GM18520 (cell line): ENCODE results near the gene CCDC81.
"Not testable (repeated sequence)": the region's sequence is repeated elsewhere in the genome, so short reads cannot be mapped to it uniquely, and the experiment has no call there.

ENCODE experiments used
- ATAC-seq: cut with Tn5 transposase; IDR thresholded peaks from one replicate; pipeline ENCODE4 v1.9.1; 2021; ENCODE audit not compliant: unreplicated experiment

Gene CCDC81

GRCh38 chr11:86374586-86374985 lies at the start of gene CCDC81:
CCDC81 (plus strand) TSS chr11:86374887; CDS start chr11:86375164, 277 bp downstream.
- ATAC-seq, result no peak

DNA sequence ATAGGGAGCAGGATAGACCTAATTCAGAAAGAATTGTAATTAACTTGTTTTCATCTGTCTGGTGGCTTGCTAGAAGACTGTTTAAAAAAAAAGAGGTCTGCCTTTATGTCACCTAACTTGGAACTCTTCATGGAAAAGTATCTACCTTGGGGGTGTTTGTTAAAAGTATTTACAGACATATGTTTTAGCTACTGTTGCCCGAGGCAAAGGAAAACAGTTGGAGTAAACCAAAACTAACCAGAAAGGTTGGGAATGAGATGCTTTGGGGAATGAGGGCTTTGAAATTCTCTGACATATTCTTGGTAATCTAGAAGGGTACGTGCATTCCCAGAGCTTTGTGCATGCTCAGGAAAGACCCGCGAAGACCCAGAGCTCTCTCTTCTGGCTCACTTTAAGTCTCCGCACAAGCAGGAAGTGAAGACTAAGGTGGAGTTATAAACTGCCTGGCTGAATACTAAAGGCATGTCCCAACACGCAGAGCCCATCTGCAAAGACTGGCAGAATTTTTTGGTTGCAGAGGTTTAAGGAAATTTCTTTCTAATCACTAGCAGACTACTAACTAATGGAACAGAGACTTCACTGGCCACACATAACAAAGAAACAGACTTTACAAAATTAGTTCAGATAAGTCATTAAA lies 39.4 kb upstream of the CCDC81 start:
- ATAC-seq, result no peak

DNA sequence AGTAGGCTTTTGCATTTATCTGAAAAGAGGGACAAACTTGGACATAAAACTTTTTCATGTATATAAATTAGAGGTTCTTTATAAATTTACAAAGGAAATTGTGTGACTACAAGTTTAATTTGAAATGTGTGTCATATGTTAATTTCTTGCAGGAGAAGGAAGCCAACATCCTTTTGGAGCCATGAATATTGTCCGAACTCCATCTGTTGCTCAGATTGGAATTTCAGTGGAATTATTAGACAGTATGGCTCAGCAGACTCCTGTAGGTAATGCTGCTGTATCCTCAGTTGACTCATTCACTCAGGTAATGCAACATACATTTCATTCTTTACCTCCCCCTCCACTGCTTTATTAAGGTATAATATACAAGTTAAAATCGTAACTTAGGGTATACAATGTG lies 37.5 kb upstream of the CCDC81 start:
- ATAC-seq, result no peak

- ATAC-seq, result no peak
Measured at GRCh38 chr11:86341382-86341781, 33.3 kb upstream of the CCDC81 start.

DNA sequence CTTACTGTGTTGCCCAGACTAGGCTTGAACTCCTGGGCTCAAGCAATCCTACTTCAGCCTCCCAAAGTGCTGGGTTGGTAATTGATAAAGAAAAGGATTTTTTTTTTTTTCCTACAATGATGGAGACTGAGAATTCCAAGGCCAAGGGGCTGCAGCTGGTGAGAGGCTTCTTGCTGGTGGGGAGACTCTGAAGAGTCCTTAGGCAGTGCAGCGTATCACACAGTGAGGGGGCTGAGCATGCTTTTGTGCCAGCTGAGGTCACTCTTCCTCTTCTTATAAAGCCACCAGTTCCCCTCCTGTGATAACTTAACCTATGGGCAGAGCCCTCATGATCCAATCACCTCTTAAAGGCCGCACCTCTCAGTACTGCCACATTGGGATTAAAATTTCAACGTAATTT lies 28.2 kb upstream of the CCDC81 start:
- no peak for ATAC-seq

DNA sequence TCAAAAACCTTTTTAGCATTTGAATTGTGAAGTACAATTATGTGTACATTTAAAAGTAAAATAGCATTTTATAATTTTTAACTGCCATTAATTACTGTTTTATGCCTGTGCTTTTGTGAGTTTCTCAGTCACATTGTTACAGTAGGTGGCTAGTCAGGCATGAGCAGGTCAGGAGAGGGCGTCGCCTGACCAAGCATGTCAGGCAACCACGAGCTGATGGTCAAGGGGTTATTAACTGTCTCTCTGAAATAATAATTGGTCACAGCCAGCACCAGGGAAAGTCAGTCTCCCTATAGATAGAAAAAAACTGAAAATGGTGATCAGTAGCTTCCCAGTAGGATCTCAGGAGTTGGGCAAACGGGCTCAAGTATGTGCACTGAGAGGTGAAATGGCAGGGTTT lies 19.4 kb upstream of the CCDC81 start:
- no peak for ATAC-seq

GRCh38 chr11:86357412-86357811 lies 17.3 kb upstream of the CCDC81 start:
- ATAC-seq, result not testable (repeated sequence)

GRCh38 chr11:86358720-86359119 lies 16.0 kb upstream of the CCDC81 start:
- no peak for ATAC-seq

DNA sequence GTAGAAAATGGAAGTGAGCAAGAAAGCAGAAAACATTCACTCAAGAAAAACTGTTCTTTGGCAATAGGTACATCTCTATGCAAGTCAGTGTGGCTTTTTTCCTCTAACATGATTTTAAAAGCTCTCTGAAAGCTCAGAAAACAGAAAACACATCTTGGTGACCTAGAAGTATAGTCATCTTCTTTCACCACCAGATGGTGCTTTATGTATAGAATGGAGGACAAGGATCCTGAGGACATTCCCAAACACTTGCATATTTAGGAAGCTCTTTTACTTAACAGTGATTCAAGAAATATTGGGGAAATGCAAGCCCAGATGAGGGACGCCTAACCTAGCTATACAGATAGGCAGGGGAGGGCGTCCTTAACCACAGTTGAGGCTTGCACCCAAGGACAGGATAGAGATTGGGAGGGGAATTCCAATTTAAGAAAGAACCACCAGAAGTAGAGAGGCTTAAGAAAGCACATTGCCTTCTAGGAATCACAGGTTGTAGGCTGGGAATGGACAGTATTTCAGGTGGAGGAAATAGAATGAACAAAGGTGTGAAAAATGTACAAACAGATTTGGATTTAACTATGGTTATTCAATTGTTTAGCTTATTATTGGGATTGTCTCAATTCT lies 13.8 kb upstream of the CCDC81 start:
- ATAC-seq, result no peak

DNA sequence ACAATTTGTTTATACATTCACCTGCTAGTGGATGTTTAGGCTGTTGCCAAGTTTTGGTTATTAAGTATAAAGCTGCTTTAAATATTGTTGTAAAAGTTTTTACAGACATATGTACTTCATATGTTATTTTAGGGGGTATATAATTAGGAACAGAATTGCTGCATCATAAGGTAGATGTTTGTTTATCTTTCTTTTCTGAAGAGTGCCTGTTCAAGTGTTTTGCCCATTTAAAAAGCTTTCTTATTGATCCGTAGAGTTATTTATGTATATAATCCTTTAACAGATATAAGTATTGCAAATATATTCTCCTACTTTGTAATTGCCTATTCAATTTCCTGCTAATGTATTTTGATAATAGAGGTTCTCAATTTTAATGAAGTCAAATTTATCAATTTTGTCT lies 11.3 kb upstream of the CCDC81 start:
- ATAC-seq, result no peak

DNA sequence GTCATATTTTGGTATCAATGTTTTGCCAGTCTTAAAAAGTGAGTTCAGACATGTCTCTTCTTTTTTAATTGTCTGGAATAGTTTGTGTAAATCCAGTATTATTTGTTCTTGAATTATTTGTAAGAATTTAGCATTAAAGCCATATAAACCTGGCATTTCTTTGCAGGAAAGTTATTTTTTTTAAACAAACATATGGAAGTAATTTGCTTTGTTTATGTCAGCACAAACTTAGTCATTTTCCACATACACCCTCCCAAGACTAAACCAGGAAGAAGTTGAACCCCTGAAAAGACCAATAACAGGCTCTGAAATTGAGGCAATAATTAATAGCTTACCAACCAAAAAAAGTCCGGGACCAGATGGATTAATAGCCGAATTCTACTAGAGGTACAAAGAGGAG lies 9.1 kb upstream of the CCDC81 start:
- no peak for ATAC-seq

DNA sequence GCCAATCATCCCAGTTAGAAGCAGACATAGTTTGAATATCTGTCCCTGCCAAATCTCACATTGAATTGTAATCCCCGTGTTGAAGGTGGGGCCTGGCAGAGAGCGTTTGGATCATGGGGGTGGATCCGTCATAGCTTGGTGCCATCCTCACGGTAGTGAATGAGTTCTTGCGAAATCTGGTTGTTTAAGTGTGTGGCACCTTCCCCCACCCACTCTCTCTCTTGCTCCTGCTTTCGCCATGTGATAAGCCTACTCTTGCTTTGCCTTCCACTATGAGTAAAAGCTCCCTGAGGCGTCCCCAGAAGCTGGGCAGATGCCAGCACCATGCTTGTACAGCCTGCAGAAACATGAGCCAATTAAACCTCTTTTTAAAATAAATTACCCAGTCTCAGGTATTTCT lies 5.0 kb upstream of the CCDC81 start:
- ATAC-seq, result no peak

DNA sequence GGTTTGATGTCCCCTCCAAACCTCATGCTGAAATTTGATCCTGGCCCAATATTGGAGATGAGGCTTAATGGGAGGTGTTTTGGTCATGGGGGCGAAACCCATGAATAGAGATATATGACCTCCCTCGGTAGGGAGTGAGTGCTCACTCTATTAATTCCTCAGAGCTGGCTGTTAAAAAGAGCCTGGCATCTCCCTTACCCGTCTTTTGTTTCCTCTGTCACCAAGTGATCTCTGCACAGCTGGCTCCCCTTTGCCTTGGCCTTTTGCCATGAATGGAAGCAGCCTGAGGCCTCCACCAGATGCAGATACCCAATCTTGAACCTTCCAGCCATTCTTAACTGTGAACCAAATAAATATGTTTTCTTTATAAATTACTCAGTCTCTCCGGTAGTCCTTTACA lies 4.5 kb upstream of the CCDC81 start:
- ATAC-seq, result no peak

DNA sequence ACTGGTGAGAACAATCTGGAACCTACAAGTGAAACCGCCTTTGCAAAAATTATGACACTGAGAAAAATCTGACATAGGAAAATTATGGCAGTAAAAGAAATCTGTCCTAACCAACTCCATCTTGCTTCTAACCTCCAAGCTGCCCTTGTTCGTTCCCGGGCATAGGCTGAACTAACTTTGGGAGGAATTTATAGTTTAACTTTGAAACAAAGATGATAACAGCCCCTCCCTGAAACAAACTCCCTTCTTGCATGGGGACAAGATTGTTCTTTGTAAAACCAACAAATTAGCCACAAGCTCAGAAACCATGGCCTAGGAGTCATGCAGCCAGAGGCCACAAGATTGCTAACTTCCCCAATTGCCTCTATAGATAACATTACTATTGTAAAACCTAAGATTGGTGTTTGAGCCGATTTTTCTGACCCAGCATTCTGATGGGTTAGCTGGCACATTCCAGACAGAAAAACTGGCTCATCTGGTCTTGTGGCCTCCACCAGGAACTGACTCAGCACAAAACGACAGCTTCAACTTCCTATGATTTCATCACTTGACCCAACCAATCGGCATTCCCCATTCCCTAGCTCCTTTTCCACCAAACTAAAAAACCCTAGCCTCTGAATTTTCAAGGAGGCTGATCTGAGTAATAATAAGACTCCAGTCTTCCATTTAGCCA lies 3.6 kb upstream of the CCDC81 start:
- no peak for ATAC-seq

GRCh38 chr11:86372041-86372440 lies 2.6 kb upstream of the CCDC81 start:
- no peak for ATAC-seq

GRCh38 chr11:86372586-86372985 lies 2.1 kb upstream of the CCDC81 start:
- no peak for ATAC-seq

DNA sequence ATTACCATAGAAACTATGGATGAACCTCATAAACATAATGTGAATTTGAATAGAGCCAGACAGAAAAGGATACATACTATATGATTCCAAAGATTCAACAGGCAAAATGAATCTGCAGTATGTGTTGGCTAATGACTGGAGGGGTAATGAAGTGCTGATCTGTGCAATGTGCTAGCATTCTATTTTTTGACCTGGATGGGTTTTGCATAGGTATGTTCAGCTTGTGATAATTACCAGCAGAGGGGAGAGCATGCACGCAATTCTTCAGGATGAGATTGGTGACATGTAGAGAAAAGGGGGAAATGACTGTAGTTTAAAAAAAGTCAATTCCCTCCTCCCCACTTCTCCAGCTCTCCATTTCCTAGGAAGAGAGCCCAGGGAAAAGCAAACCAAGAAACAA lies 618 bp upstream of the CCDC81 start:
- no peak for ATAC-seq

DNA sequence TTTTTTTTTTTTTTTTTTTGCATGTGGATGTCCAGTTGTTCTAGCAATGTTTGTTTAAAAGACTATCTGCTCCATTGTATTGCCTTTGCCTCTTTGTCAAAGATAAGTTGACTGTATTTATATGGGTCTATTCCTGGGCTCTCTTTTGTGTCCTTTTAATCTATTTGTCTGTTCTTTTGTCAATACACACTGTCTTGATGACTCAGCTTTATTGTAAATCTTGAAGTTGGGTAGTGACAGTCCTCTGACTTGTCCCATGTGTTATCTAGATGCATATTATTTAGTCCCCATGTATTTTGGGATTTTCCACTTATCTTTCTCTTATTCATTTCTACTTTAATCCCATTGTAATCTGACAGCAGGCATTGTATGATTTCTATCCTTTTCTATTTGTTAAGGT lies 3.3 kb downstream of the CCDC81 start:
- ATAC-seq, result no peak

DNA sequence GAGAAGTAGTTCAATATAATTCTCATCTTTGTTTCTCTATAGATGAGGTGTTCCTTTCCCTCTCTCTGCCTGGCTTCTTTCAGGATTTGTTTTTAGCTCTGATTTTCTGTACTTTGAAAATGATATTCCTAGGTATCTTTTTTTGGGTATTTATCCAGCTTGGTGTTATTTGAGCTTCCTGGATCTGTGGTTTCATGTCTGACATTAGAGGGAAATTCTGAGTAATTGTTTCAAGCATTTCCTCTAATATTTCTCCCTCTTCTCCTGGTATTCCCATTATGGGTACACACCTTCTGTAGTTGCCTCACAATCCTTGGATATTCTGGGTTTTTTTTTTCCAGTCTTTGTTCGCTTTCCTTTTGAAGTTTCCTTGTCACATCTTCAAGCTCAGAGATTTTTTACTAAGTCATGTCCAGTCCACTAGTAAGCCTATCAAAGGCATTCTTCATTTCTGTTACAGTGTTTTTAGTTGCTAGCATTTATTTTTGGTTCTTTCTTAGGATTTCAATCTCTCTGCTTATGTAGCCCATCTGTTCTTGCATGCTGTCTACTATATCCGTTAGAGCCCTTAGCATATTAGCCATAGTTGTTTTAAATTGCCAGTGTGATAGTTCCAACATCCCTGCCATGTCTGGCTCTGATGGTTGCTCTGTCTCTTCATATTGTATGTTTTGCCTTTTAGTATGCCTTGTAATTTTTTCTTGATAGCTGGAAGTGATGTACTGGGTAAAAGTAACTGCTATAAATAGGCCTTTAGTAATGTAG lies 5.8 kb downstream of the CCDC81 start:
- ATAC-seq, result no peak

GRCh38 chr11:86383041-86383955 lies 8.6 kb downstream of the CCDC81 start:
- no peak for ATAC-seq

DNA sequence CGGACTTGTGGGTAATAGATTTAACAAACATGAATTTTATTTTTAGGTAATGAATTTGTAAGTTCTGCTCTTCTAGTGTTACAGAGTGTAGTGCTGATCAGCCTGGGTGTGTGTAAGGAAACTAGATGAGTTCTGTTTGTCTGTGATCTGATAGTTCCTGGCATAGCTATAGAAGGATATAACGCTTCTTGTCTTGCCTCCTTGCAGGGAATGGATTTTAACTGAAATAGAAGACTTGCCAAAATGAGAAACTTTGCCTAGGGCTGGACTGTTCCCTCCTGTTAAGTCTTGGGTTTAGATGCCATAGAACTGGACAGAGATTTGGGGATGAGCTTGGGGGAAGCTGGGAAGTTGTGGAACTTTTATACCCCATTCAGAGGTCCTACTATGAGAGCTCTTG lies 11.6 kb downstream of the CCDC81 start:
- ATAC-seq, result no peak
